K562 (cell line): ENCODE data around the gene GCN1.

Experiments used
- ELF4 ChIP-seq: fragments of 450-650 bp; formaldehyde crosslinking; IDR thresholded peaks from 2 replicates; pipeline ENCODE4 v1.4.0; 2022; ENCODE audit warnings: missing genetic modification characterization
- EP300 ChIP-seq: IDR thresholded peaks from 2 replicates; pipeline ENCODE4 v1.6.1; 2012; ENCODE audit warnings: low read length, improper control_type of control experiment
- HDAC1 ChIP-seq, 2 experiments: fragments of 450-650 bp; IDR thresholded peaks; 2 replicates each; pipeline ENCODE4 v1.6.1; 2016 to 2017; ENCODE audit warnings: inconsistent platforms in 1 of 2, mild to moderate bottlenecking in 1 of 2, moderate library complexity in 1 of 2
- KAT7 ChIP-seq: sonication (generic); formaldehyde crosslinking; IDR thresholded peaks from 2 replicates; pipeline ENCODE4 v1.8.0; 2022; ENCODE audit warnings: missing genetic modification reagents, mild to moderate bottlenecking, borderline replicate concordance
- NFATC3 ChIP-seq: fragments of 450-650 bp; IDR thresholded peaks from 2 replicates; pipeline ENCODE4 v1.6.1; 2017; ENCODE audit warnings: mild to moderate bottlenecking
- POLR2AphosphoS5 ChIP-seq: IDR thresholded peaks from 2 replicates; pipeline ENCODE4 v1.6.1; 2011; ENCODE audit warnings: mild to moderate bottlenecking, low read depth, low read length, moderate library complexity; ENCODE audit not compliant: control insufficient read depth, insufficient read depth
- POU5F1 ChIP-seq: fragments of 150-350 bp; IDR thresholded peaks from 2 replicates; pipeline ENCODE4 v1.6.1; 2014; ENCODE audit warnings: borderline replicate concordance, low read length, low read depth, mild to moderate bottlenecking; ENCODE audit not compliant: partially characterized antibody
- SIN3A ChIP-seq, 2 experiments: fragments of 150-350 bp in 1 of 2; IDR thresholded peaks; 2 replicates each; pipeline ENCODE4 v1.6.1; 2011 to 2016; ENCODE audit warnings: borderline replicate concordance in 2 of 2, low read depth in 2 of 2, low read length in 2 of 2, mild to moderate bottlenecking in 2 of 2, moderate library complexity in 2 of 2; ENCODE audit not compliant: control insufficient read depth in 1 of 2
- SMC3 ChIP-seq: conservative IDR thresholded peaks from 2 replicates; pipeline ENCODE4 v1.6.1; 2011; ENCODE audit warnings: low read depth, low read length, improper control_type of control experiment; ENCODE audit not compliant: insufficient read depth
- U2AF1 ChIP-seq: fragments of 200-400 bp; formaldehyde crosslinking; optimal IDR thresholded peaks from 2 replicates; pipeline ENCODE3; 2017; ENCODE audit warnings: mild to moderate bottlenecking, low read depth, low read length, moderate library complexity
- YY1 ChIP-seq, 3 experiments: IDR thresholded peaks; 2 replicates each; pipeline ENCODE4 v1.6.1; 2011; ENCODE audit warnings: low read length in 2 of 3, mild to moderate bottlenecking in 2 of 3, moderate library complexity in 2 of 3, borderline replicate concordance in 1 of 3, control low read depth in 1 of 3, low read depth in 1 of 3; ENCODE audit not compliant: insufficient read depth in 3 of 3, insufficient replicate concordance in 2 of 3, control insufficient read depth in 1 of 3, insufficient read length in 1 of 3; ENCODE audit errors: extremely low read depth in 1 of 3
- ZHX1 ChIP-seq: fragments of 150-350 bp; conservative IDR thresholded peaks from 2 replicates; pipeline ENCODE4 v1.6.1; 2014; ENCODE audit warnings: low read length
- ZNF347 ChIP-seq: fragments of 450-650 bp; formaldehyde crosslinking; IDR thresholded peaks from 2 replicates; pipeline ENCODE4 v1.4.0; 2020; ENCODE audit warnings: low read depth, mild to moderate bottlenecking, moderate library complexity
- ZNF707 ChIP-seq: fragments of 250-450 bp; sonication (Bioruptor Pico); conservative IDR thresholded peaks from 2 replicates; pipeline ENCODE4 v1.8.0; 2022; ENCODE audit warnings: inconsistent platforms, mild to moderate bottlenecking, moderate library complexity

GRCh38 chr12:120132054-120132836 is 62.3 kb downstream of the GCN1 start:
- TF ChIP-seq YY1 (IDR thresholded peaks at IDR 0.05; ENCODE audit: borderline replicate concordance in 1 of 3, control insufficient read depth in 1 of 3, extremely low read depth in 1 of 3, insufficient read depth in 3 of 3, insufficient read length in 1 of 3, insufficient replicate concordance in 2 of 3, low read depth in 1 of 3, low read length in 2 of 3), result no peak
- no peak for TF ChIP-seq ZNF707 (CRISPR knock-in tag)
- no peak for TF ChIP-seq HDAC1 (IDR thresholded peaks at IDR 0.05)
- TF ChIP-seq ZHX1, result no peak
- no peak for TF ChIP-seq KAT7 (CRISPR knock-in tag)
- TF ChIP-seq POU5F1, result no peak
- no peak for TF ChIP-seq ZNF347 (CRISPR knock-in tag)
- no peak for TF ChIP-seq ELF4 (CRISPR knock-in tag)
- no peak for TF ChIP-seq SMC3
- TF ChIP-seq SIN3A (IDR thresholded peaks at IDR 0.05; ENCODE audit: borderline replicate concordance in 2 of 2, control insufficient read depth in 1 of 2, low read depth in 2 of 2, low read length in 2 of 2), result no peak
- no peak for TF ChIP-seq POLR2AphosphoS5
- no peak for TF ChIP-seq EP300
- no peak for TF ChIP-seq U2AF1
- no peak for TF ChIP-seq NFATC3
